ENCODE measurements around the gene STX10.
A peak's percentile ranks its signal among the peaks of the same experiment; 100 is the strongest.

STX10 gene

GRCh38 chr19:13102666-13103580, 47.3 kb downstream of the STX10 start, which contains the start of gene LYL1:
Gene LYL1, minus strand, starts transcription at chr19:13102858. Its CDS starts 1,687 bp downstream, at chr19:13101171.
- ATAC-seq, result no peak
- peak within 1 kb of the TSS; percentile 77 to 82 for H3K4me3 Mint-ChIP-seq
- peaks cover 61% of the 10 kb centered on the region for H3K4me1 Mint-ChIP-seq
- H3K9me3 Mint-ChIP-seq, result peaks cover 0 to 6% of the 10 kb centered on the region in 2 donors
- DNase-seq, result peak in 1 of 2 donors; percentile 34
- peak within 1 kb of the TSS in 1 of 2 donors; percentile 54 for H3K27ac Mint-ChIP-seq
- peaks cover 15% of the 10 kb centered on the region for H3K27me3 Mint-ChIP-seq

GRCh38 chr19:13102416-13102665, 47.8 kb downstream of the STX10 start:
- DNase-seq (no peak), ATAC-seq (no peak)
- peaks cover 0 to 6% of the 10 kb centered on the region in 2 donors for H3K9me3 Mint-ChIP-seq
- H3K4me3 Mint-ChIP-seq, result peak overlapping the region; percentile 48 to 82
- H3K4me1 Mint-ChIP-seq, result peaks cover 65% of the 10 kb centered on the region
- H3K27me3 Mint-ChIP-seq, result peaks cover 21% of the 10 kb centered on the region
- H3K27ac Mint-ChIP-seq, result no peak overlapping the region

- Mint-ChIP-seq H3K4me1 (peaks cover 70% of the 10 kb centered on the region), H3K4me3 (peak overlapping the region; percentile 48 to 82), H3K9me3 (peaks cover 0 to 6% of the 10 kb centered on the region in 2 donors), H3K27me3 (peaks cover 27% of the 10 kb centered on the region), H3K27ac (no peak overlapping the region)
- ATAC-seq (no peak), DNase-seq (no peak)
Measured at GRCh38 chr19:13101590-13102415, 48.4 kb downstream of the STX10 start.

- Mint-ChIP-seq H3K4me1 (peaks cover 77% of the 10 kb centered on the region), H3K27me3 (peaks cover 34% of the 10 kb centered on the region), H3K9me3 (peaks cover 0 to 6% of the 10 kb centered on the region in 2 donors), H3K27ac (no peak overlapping the region), H3K4me3 (no peak overlapping the region)
- DNase-seq (no peak), ATAC-seq (no peak)
Measured at GRCh38 chr19:13100841-13101589, 49.2 kb downstream of the STX10 start.

- ATAC-seq, result peak; percentile 88
- peaks cover 0 to 6% of the 10 kb centered on the region in 2 donors for H3K9me3 Mint-ChIP-seq
- H3K27ac Mint-ChIP-seq, result peak overlapping the region; percentile 43 to 87
- peak; percentile 82 to 90 for DNase-seq
- H3K4me3 Mint-ChIP-seq, result peak overlapping the region; percentile 78 to 79
- H3K4me1 Mint-ChIP-seq, result peaks cover 84% of the 10 kb centered on the region
- H3K27me3 Mint-ChIP-seq, result peaks cover 44% of the 10 kb centered on the region
Measured at GRCh38 chr19:13100031-13100588, 50.1 kb downstream of the STX10 start.

- peak overlapping the region; percentile 43 to 87 for H3K27ac Mint-ChIP-seq
- peak; percentile 68 to 81 for DNase-seq
- ATAC-seq, result peak; percentile 65
- H3K9me3 Mint-ChIP-seq, result peaks cover 0 to 6% of the 10 kb centered on the region in 2 donors
- peaks cover 87% of the 10 kb centered on the region for H3K4me1 Mint-ChIP-seq
- peaks cover 51% of the 10 kb centered on the region for H3K27me3 Mint-ChIP-seq
- H3K4me3 Mint-ChIP-seq, result peak overlapping the region; percentile 79 to 83
Measured at GRCh38 chr19:13099073-13099999, 50.8 kb downstream of the STX10 start.

- ATAC-seq, result no peak
- H3K4me3 Mint-ChIP-seq, result peak overlapping the region; percentile 79 to 83
- H3K9me3 Mint-ChIP-seq, result peaks cover 0 to 6% of the 10 kb centered on the region in 2 donors
- peaks cover 88% of the 10 kb centered on the region for H3K4me1 Mint-ChIP-seq
- H3K27ac Mint-ChIP-seq, result peak overlapping the region in 1 of 2 donors; percentile 40
- peaks cover 57% of the 10 kb centered on the region for H3K27me3 Mint-ChIP-seq
- DNase-seq, result no peak
Measured at GRCh38 chr19:13098277-13099072, 51.7 kb downstream of the STX10 start.

GRCh38 chr19:13097463-13098258, 52.5 kb downstream of the STX10 start:
- Mint-ChIP-seq H3K4me1 (peaks cover 82% of the 10 kb centered on the region), H3K27ac (no peak overlapping the region), H3K9me3 (peaks cover 0 to 6% of the 10 kb centered on the region in 2 donors), H3K4me3 (peak overlapping the region; percentile 64 to 83), H3K27me3 (peaks cover 57% of the 10 kb centered on the region)
- ATAC-seq (no peak), DNase-seq (peak in 1 of 2 donors; percentile 34)

- ATAC-seq, result no peak
- DNase-seq, result no peak
- H3K27me3 Mint-ChIP-seq, result peaks cover 57% of the 10 kb centered on the region
- H3K9me3 Mint-ChIP-seq, result peaks cover 0 to 6% of the 10 kb centered on the region in 2 donors
- peak overlapping the region in 1 of 2 donors; percentile 54 for H3K27ac Mint-ChIP-seq
- H3K4me1 Mint-ChIP-seq, result peaks cover 77% of the 10 kb centered on the region
- peak overlapping the region; percentile 58 to 59 for H3K4me3 Mint-ChIP-seq
Measured at GRCh38 chr19:13097033-13097462, 53.1 kb downstream of the STX10 start.

- Mint-ChIP-seq H3K4me1 (peaks cover 69% of the 10 kb centered on the region), H3K27me3 (peaks cover 57% of the 10 kb centered on the region), H3K27ac (peak overlapping the region in 1 of 2 donors; percentile 49), H3K9me3 (peaks cover 0 to 6% of the 10 kb centered on the region in 2 donors), H3K4me3 (peak overlapping the region; percentile 38 to 54)
- no peak for DNase-seq
- ATAC-seq, result no peak
Measured at GRCh38 chr19:13095934-13096927, 53.9 kb downstream of the STX10 start.

GRCh38 chr19:13095393-13095784, 54.8 kb downstream of the STX10 start:
- H3K27ac Mint-ChIP-seq, result no peak overlapping the region
- H3K4me1 Mint-ChIP-seq, result peaks cover 60% of the 10 kb centered on the region
- H3K4me3 Mint-ChIP-seq, result peak overlapping the region in 1 of 2 donors; percentile 54
- ATAC-seq (no peak), DNase-seq (no peak)
- peaks cover 0 to 6% of the 10 kb centered on the region in 2 donors for H3K9me3 Mint-ChIP-seq
- H3K27me3 Mint-ChIP-seq, result peaks cover 57% of the 10 kb centered on the region

All from stimulated activated naive CD8-positive, alpha-beta T cell treated with anti-CD3 and anti-CD28 coated beads, Interleukin-15, amount 100 ng/mL, for 72 hours (primary cell).